ENCODE measurements around the gene RPL41.

Gene RPL41

DNA sequence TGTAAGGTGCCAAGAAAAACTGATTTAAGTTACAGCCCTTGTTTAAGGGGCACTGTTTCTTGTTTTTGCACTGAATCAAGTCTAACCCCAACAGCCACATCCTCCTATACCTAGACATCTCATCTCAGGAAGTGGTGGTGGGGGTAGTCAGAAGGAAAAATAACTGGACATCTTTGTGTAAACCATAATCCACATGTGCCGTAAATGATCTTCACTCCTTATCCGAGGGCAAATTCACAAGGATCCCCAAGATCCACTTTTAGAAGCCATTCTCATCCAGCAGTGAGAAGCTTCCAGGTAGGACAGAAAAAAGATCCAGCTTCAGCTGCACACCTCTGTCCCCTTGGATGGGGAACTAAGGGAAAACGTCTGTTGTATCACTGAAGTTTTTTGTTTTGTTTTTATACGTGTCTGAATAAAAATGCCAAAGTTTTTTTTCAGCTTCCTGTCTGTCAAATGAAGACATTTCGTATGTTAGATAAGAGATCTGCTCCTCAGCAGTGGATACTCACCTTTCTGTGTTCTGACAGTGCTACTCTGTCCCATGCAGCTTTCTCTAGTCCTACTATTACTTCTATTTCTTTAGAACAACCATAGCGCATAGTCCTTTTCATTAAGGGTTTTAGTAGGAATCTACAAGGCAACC, 13.2 kb upstream of the RPL41 start:
- TF ChIP-seq, protein P1, sequence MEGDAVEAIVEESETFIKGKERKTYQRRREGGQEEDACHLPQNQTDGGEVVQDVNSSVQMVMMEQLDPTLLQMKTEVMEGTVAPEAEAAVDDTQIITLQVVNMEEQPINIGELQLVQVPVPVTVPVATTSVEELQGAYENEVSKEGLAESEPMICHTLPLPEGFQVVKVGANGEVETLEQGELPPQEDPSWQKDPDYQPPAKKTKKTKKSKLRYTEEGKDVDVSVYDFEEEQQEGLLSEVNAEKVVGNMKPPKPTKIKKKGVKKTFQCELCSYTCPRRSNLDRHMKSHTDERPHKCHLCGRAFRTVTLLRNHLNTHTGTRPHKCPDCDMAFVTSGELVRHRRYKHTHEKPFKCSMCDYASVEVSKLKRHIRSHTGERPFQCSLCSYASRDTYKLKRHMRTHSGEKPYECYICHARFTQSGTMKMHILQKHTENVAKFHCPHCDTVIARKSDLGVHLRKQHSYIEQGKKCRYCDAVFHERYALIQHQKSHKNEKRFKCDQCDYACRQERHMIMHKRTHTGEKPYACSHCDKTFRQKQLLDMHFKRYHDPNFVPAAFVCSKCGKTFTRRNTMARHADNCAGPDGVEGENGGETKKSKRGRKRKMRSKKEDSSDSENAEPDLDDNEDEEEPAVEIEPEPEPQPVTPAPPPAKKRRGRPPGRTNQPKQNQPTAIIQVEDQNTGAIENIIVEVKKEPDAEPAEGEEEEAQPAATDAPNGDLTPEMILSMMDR (IDR thresholded peaks at IDR 0.05) = no peak
- no peak for TF ChIP-seq ZFX (IDR thresholded peaks at IDR 0.05; ENCODE audit: borderline replicate concordance)
- H3K27ac ChIP-seq = peak overlapping the region; percentile 92

GRCh38 chr12:56103823-56104108, 12.7 kb upstream of the RPL41 start:
- TF ChIP-seq, protein P1 (IDR thresholded peaks at IDR 0.05) = no peak
- no peak for TF ChIP-seq ZFX (IDR thresholded peaks at IDR 0.05; ENCODE audit: borderline replicate concordance)
- H3K27ac ChIP-seq = peak overlapping the region; percentile 92

DNA sequence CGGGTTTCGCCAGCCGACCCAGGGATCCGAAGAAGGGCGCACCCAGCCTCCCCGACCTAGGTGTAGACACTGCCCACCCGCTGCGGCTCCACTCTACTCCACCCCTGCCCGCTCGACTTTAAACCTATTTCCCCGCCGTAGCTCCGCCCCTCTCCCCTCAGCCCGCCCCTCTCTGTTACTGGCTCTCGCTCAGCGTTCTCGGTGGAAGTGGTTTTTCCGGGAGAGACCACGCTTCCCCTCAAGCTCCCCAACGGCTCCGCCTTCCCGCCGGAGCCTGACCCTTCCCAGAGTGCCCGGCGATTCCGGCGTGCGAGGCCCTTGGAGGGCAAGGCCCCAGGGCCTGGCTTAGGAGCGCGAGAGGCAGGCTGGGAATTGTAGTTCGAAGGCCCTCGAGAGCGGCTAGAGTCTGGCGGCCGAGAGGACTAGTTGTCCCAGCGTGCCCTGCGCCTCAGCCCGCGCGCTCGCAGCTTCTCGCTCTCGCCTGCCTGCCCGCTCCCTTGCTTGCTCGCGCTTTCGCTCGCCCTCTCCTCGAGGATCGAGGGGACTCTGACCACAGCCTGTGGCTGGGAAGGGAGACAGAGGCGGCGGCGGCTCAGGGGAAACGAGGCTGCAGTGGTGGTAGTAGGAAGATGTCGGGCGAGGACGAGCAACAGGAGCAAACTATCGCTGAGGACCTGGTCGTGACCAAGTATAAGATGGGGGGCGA, 12.2 kb upstream of the RPL41 start, which contains the start of gene PA2G4:
Gene PA2G4, plus strand, starts transcription at position 451 of the 706 bp plus-strand sequence. Its CDS starts 179 bp downstream, at position 630.
- peak within 1 kb of the TSS; percentile 92 for H3K27ac ChIP-seq
- no peak for TF ChIP-seq ZFX (IDR thresholded peaks at IDR 0.05; ENCODE audit: borderline replicate concordance)
- TF ChIP-seq, protein P1 (IDR thresholded peaks at IDR 0.05) = no peak

DNA sequence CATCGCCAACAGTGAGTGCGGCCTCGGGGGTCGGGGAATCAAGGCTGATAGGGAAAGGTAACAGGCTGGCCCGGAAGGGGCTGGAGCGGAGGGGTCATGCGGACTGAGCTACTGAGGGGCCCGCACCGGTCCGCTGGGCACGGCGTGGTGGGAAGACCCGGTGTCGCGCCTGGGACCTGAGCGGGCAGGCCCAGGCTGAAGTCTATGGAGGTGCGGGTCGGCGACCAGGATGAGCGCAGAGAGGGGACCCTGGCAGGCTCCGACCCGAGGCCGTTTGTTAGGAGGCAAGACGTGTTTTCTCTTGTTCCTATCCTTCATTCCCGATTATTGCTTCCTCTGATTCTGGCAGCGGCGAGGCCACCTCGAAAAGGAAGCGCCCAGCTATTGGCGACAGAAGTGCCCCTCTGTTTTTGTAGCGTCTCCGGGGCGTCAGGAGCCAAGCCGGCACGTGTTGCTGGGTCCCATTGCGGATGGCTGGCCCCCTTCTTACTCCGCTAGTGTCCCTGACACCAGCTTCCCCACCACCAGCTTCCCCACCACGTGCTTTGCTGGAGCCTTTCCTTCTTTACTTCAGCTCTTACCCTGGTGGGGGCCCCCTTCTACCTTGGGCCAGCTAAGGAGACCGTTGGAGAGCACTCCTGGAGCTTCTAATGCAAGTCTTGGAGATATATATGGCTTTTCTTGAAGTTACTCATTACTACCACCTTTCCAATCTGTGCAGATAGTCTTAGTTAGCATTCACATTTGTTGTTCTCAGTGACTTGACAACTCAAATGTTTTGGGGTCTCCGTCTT, 11.4 kb upstream of the RPL41 start:
- H3K27ac ChIP-seq = peak overlapping the region; percentile 92
- TF ChIP-seq, protein P1 (IDR thresholded peaks at IDR 0.05) = peak; percentile 25; the same call in 1 of the 2 replicates
- no peak for TF ChIP-seq ZFX (IDR thresholded peaks at IDR 0.05; ENCODE audit: borderline replicate concordance)

GRCh38 chr12:56105609-56105902, 10.9 kb upstream of the RPL41 start:
- no peak for TF ChIP-seq ZFX (IDR thresholded peaks at IDR 0.05; ENCODE audit: borderline replicate concordance)
- TF ChIP-seq, protein P1 (IDR thresholded peaks at IDR 0.05) = no peak
- H3K27ac ChIP-seq = peak overlapping the region; percentile 92

GRCh38 chr12:56107242-56107641, 9.2 kb upstream of the RPL41 start:
- TF ChIP-seq ZFX (IDR thresholded peaks at IDR 0.05; ENCODE audit: borderline replicate concordance) = no peak
- TF ChIP-seq, protein P1 (IDR thresholded peaks at IDR 0.05) = no peak
- H3K27ac ChIP-seq = peak overlapping the region; percentile 92; the same call in 1 of the 2 replicates

Data from 22Rv1 (cell line).